Cerebellar cortex (tissue), 1 donor: ENCODE measurements around the gene TMEM200C.

Experiments
- DNase-seq: peaks from one replicate; pipeline ENCODE4 v3.0.0-alpha.2; 2015; ENCODE audit warnings: low spot score

TMEM200C gene

GRCh38 chr18:5895299-5895875 is at the start of gene TMEM200C:
Gene TMEM200C, minus strand, starts transcription at chr18:5895522. Its CDS starts 3,459 bp downstream, at chr18:5892063.
- DNase-seq: no peak

GRCh38 chr18:5944448-5944847 is 49.1 kb upstream of the TMEM200C start:
- no peak for DNase-seq

- peak; percentile 32 for DNase-seq
These were observed 48.2 kb upstream of the TMEM200C start for GRCh38 chr18:5943514-5943913.

GRCh38 chr18:5942591-5942990 is 47.3 kb upstream of the TMEM200C start:
- DNase-seq: no peak

GRCh38 chr18:5941890-5942289 is 46.6 kb upstream of the TMEM200C start:
- DNase-seq: no peak

- no peak for DNase-seq
These were observed 44.7 kb upstream of the TMEM200C start for GRCh38 chr18:5939801-5940667.

- DNase-seq: no peak
These were observed 42.5 kb upstream of the TMEM200C start for GRCh38 chr18:5937795-5938194.

GRCh38 chr18:5937121-5937520 is 41.8 kb upstream of the TMEM200C start:
- DNase-seq: no peak

GRCh38 chr18:5930789-5931188 is 35.5 kb upstream of the TMEM200C start:
- DNase-seq: no peak

- DNase-seq: no peak
These were observed 23.0 kb upstream of the TMEM200C start for GRCh38 chr18:5918205-5918858.

GRCh38 chr18:5914951-5915350 is 19.6 kb upstream of the TMEM200C start:
- peak; percentile 53 for DNase-seq

GRCh38 chr18:5914016-5914415 is 18.7 kb upstream of the TMEM200C start:
- no peak for DNase-seq

- no peak for DNase-seq
These were observed 17.2 kb upstream of the TMEM200C start for GRCh38 chr18:5912566-5912965.

GRCh38 chr18:5909125-5909524 is 13.8 kb upstream of the TMEM200C start:
- DNase-seq: no peak

- DNase-seq: no peak
These were observed 8.1 kb upstream of the TMEM200C start for GRCh38 chr18:5903386-5903785.

- no peak for DNase-seq
These were observed 4.9 kb upstream of the TMEM200C start for GRCh38 chr18:5900262-5900661.

GRCh38 chr18:5899835-5900234 is 4.5 kb upstream of the TMEM200C start:
- no peak for DNase-seq

- DNase-seq: no peak
These were observed 786 bp upstream of the TMEM200C start for GRCh38 chr18:5895876-5896740.

GRCh38 chr18:5894611-5895298 is 567 bp downstream of the TMEM200C start:
- no peak for DNase-seq

- no peak for DNase-seq
These were observed 1.2 kb downstream of the TMEM200C start for GRCh38 chr18:5893956-5894610.
